Endothelial cell (in vitro differentiated cells): ENCODE data around the gene INAFM2. TPM values are rescaled to one million over a fixed set of nuclear protein-coding genes. Genes with fewer than 3 reads are reported as not detected.

Experiments
- DNase-seq: peaks from one replicate; pipeline ENCODE4 v3.0.0; 2021; ENCODE audit warnings: low spot score
- H3K27ac Mint-ChIP-seq: one replicate; pipeline ENCODE4 v1.8.0; 2021; ENCODE audit warnings: mixed read lengths, inconsistent platforms; ENCODE audit not compliant: unreplicated experiment
- H3K27me3 Mint-ChIP-seq: one replicate; pipeline ENCODE4 v1.8.0; 2021; ENCODE audit warnings: mild to moderate bottlenecking, moderate library complexity, mixed read lengths, inconsistent platforms; ENCODE audit not compliant: unreplicated experiment
- H3K36me3 Mint-ChIP-seq: one replicate; pipeline ENCODE4 v1.8.0; 2021; ENCODE audit warnings: mild to moderate bottlenecking, low read depth, mixed read lengths, inconsistent platforms; ENCODE audit not compliant: unreplicated experiment
- H3K4me1 Mint-ChIP-seq: one replicate; pipeline ENCODE4 v1.8.0; 2021; ENCODE audit warnings: mild to moderate bottlenecking, mixed read lengths, inconsistent platforms; ENCODE audit not compliant: unreplicated experiment
- H3K4me3 Mint-ChIP-seq: one replicate; pipeline ENCODE4 v1.8.0; 2021; ENCODE audit warnings: mild to moderate bottlenecking, mixed read lengths, inconsistent platforms; ENCODE audit not compliant: unreplicated experiment
- H3K9me3 Mint-ChIP-seq: one replicate; pipeline ENCODE4 v1.8.0; 2021; ENCODE audit warnings: mixed read lengths, inconsistent platforms; ENCODE audit not compliant: unreplicated experiment
- CTCF ChIP-seq: fragments of 200-600 bp; sonication (generic); IDR thresholded peaks from one replicate; pipeline ENCODE4 v1.5.0; 2021; ENCODE audit warnings: antibody characterized with exemption; ENCODE audit not compliant: unreplicated experiment
- long read RNA-seq: library from polyadenylated mRNA; unstranded; transcript quantifications from one replicate; pipeline ENCODE4 v2.0.0, GENCODE V29; 2020; ENCODE audit not compliant: unreplicated experiment
- total RNA-seq: library from RNA; stranded (reverse); fragmentation: NEBNext Ultra II Directional; extraction: Animal tissue kit (Norgen Biotek cat#: 25700); gene quantifications from one replicate; pipeline ENCODE4 v1.2.1, GENCODE V29; 2021; ENCODE audit not compliant: unreplicated experiment

The INAFM2 gene
- total RNA-seq: 17.7 TPM
- long read RNA-seq: 0 reads

DNA sequence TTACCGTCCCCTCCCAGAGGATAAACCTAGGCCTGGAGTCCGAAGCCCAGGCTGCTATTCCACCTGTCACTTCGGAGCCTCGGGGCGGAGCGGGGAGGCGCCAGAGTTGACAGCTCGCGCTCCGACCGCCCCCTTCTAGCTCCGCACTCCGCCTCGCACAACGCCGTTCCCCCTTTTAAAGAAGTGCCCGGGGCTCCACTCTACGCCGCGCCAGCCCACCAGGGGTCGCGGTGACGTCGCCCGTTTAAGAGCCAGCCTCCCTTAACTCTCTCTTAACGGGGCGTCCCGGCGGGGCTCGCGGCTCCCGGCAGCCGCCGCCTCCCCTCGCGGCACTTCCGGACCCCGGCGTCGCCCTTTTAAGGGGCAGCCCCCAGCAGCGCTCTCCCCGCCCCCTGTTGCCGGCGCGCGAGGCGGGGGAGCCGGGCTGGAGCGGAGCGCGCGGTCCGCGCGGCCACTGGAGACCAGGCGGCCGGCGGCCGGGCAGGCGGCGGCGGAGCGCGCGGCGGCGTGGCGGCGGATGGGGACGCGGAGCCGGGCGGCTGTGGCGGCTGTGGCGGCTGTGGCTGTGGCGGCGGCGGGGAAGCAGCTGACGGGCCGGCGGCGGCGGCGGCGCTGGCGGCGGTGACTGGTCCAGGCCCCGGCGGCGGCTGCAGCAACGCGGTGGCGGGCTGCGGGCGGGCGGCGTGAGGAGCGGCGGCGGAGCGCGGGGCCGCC is at the start of gene INAFM2:
INAFM2 (plus strand) TSS at position 454 of the 714 bp plus-strand sequence. CDS start 364 bp downstream, outside the sequence.
- H3K27me3 Mint-ChIP-seq: peaks cover 18% of the 10 kb centered on the region
- TF ChIP-seq CTCF: peak; percentile 71
- H3K9me3 Mint-ChIP-seq: no peaks in the 10 kb centered on the region
- peak; percentile 95 for DNase-seq
- no peaks in the 10 kb centered on the region for H3K36me3 Mint-ChIP-seq
- H3K4me1 Mint-ChIP-seq: peaks cover 43% of the 10 kb centered on the region
- H3K4me3 Mint-ChIP-seq: peak within 1 kb of the TSS; percentile 79
- no peak within 1 kb of the TSS for H3K27ac Mint-ChIP-seq

- Mint-ChIP-seq H3K9me3 (no peaks in the 10 kb centered on the region), H3K27me3 (peaks cover 3% of the 10 kb centered on the region), H3K4me3 (no peak overlapping the region), H3K27ac (no peak overlapping the region), H3K4me1 (peaks cover 36% of the 10 kb centered on the region), H3K36me3 (no peaks in the 10 kb centered on the region)
- TF ChIP-seq CTCF: peak; percentile 100
- peak; percentile 92 for DNase-seq
These were observed 48.9 kb upstream of the INAFM2 start for GRCh38 chr15:40274350-40275274.

DNA sequence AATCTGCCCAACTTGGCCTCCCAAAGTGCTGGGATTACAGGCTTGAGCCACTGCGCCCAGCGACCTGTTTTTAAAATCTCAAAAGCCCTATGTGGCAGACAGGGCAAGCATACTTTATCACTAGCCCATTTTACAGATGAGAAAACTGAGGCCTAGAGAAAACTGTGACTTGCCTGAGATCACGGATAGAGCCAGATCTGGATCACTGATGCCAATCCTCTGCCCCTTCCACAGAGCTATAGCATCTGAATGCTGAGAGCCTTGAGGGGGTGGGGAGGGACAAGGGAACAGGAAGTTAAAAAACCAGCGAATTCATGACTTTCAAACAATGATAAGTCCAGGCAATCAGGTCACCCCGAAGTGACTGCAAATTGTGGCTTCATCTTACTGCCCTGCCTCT is 48.0 kb upstream of the INAFM2 start:
- no peaks in the 10 kb centered on the region for H3K36me3 Mint-ChIP-seq
- peaks cover 36% of the 10 kb centered on the region for H3K4me1 Mint-ChIP-seq
- no peaks in the 10 kb centered on the region for H3K9me3 Mint-ChIP-seq
- no peak for TF ChIP-seq CTCF
- H3K27ac Mint-ChIP-seq: no peak overlapping the region
- DNase-seq: no peak
- peaks cover 10% of the 10 kb centered on the region for H3K27me3 Mint-ChIP-seq
- H3K4me3 Mint-ChIP-seq: no peak overlapping the region

DNA sequence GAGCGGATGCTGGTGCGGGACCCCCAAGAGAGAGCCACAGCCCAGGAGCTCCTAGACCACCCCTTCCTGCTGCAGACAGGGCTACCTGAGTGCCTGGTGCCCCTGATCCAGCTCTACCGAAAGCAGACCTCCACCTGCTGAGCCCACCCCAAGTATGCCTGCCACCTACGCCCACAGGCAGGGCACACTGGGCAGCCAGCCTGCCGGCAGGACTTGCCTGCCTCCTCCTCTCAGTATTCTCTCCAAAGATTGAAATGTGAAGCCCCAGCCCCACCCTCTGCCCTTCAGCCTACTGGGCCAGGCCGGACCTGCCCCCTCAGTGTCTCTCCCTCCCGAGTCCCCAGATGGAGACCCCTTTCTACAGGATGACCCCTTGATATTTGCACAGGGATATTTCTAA is 47.5 kb upstream of the INAFM2 start:
- peaks cover 13% of the 10 kb centered on the region for H3K27me3 Mint-ChIP-seq
- H3K9me3 Mint-ChIP-seq: no peaks in the 10 kb centered on the region
- no peak overlapping the region for H3K4me3 Mint-ChIP-seq
- no peak for TF ChIP-seq CTCF
- no peaks in the 10 kb centered on the region for H3K36me3 Mint-ChIP-seq
- H3K27ac Mint-ChIP-seq: no peak overlapping the region
- H3K4me1 Mint-ChIP-seq: peaks cover 36% of the 10 kb centered on the region
- no peak for DNase-seq
